LNCAP (cell line): ENCODE data around the gene SASH1.

Source experiments
- CTCF ChIP-seq: fragments of 450-650 bp; IDR thresholded peaks from 2 replicates; pipeline ENCODE4 v1.5.1; 2017; ENCODE audit warnings: mild to moderate bottlenecking

Gene SASH1

GRCh38 chr6:148304976-148305375 lies 37.7 kb upstream of the SASH1 start:
- no peak for TF ChIP-seq CTCF

- TF ChIP-seq CTCF = no peak
These were observed 36.4 kb upstream of the SASH1 start for GRCh38 chr6:148306286-148306685.

- TF ChIP-seq CTCF = no peak
These were observed 35.2 kb upstream of the SASH1 start for GRCh38 chr6:148307405-148307804.

- TF ChIP-seq CTCF = no peak
These were observed 33.3 kb upstream of the SASH1 start for GRCh38 chr6:148309301-148309700.

- TF ChIP-seq CTCF = no peak
These were observed 30.5 kb upstream of the SASH1 start for GRCh38 chr6:148311966-148312669.

GRCh38 chr6:148313488-148313887 lies 29.1 kb upstream of the SASH1 start:
- no peak for TF ChIP-seq CTCF

GRCh38 chr6:148316308-148316707 lies 26.3 kb upstream of the SASH1 start:
- no peak for TF ChIP-seq CTCF

GRCh38 chr6:148317051-148317450 lies 25.6 kb upstream of the SASH1 start:
- no peak for TF ChIP-seq CTCF
